Measurements from ENCODE around the gene WWOX. TPM values are rescaled to one million over a fixed set of nuclear protein-coding genes. Genes with fewer than 3 reads are reported as not detected.

The WWOX gene
- total and polyA plus RNA-seq, 2 of the 8 experiments (the other 6 are each of a cell fraction or from before 2014, with no cell fraction given) = 5.4 to 16.7 TPM

- TF ChIP-seq CBX8 (IDR thresholded peaks at IDR 0.05; ENCODE audit: borderline replicate concordance, low read depth, low read length) = no peak
- no peak for TF ChIP-seq SP2 (IDR thresholded peaks at IDR 0.05; ENCODE audit: low read length)
- no peak for TF ChIP-seq GABPA (IDR thresholded peaks at IDR 0.05; ENCODE audit: borderline replicate concordance, insufficient read depth, low read length)
- no peak for TF ChIP-seq SP4 (IDR thresholded peaks at IDR 0.05; ENCODE audit: low read length)
Measured at GRCh38 chr16:78995441-78995840, 896.0 kb downstream of the WWOX start (continued).

All from H1 (cell line).